ENCODE results near the gene LDLRAD4. TPM values are rescaled to one million over a fixed set of nuclear protein-coding genes. Genes with fewer than 3 reads are reported as not detected.

The LDLRAD4 gene
- total and polyA plus RNA-seq, 11 donors = 10.4 to 44.0 (median 29.6) TPM

DNA sequence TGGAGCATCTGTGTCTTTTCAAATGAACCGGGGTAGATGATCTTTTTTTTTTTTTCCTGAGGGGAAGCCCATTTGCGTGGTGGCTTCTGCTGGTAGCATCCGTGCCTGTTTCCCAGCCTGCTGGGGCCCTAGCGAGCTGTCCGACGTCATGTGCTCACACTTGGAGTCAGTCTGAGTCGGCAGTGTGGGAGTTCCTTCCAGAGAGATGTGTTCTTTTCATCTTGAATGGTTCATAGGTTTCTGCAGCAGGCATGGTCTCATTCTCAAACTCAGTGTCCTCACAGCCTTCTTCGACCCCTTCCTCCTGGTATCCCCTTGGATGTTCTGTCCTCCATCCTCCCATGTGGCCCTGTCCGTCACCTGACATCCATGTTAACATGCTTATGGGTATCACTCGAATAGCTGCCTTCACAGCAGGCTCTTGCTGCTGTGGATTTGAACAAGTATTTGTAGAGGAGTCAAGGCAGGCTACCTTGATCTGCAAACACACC is 51.0 kb downstream of the LDLRAD4 start:
- H3K9me3 ChIP-seq = no peaks in the 10 kb centered on the region
- DNase-seq (peak in 4 of 5 donors; percentile 53 to 64 (median 60)), ATAC-seq (peak in 2 of 4 donors; percentile 27 to 36)
- no peaks in the 10 kb centered on the region for H3K36me3 ChIP-seq
- H3K27me3 ChIP-seq = no peaks in the 10 kb centered on the region
- TF ChIP-seq, protein P1, sequence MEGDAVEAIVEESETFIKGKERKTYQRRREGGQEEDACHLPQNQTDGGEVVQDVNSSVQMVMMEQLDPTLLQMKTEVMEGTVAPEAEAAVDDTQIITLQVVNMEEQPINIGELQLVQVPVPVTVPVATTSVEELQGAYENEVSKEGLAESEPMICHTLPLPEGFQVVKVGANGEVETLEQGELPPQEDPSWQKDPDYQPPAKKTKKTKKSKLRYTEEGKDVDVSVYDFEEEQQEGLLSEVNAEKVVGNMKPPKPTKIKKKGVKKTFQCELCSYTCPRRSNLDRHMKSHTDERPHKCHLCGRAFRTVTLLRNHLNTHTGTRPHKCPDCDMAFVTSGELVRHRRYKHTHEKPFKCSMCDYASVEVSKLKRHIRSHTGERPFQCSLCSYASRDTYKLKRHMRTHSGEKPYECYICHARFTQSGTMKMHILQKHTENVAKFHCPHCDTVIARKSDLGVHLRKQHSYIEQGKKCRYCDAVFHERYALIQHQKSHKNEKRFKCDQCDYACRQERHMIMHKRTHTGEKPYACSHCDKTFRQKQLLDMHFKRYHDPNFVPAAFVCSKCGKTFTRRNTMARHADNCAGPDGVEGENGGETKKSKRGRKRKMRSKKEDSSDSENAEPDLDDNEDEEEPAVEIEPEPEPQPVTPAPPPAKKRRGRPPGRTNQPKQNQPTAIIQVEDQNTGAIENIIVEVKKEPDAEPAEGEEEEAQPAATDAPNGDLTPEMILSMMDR (IDR thresholded peaks at IDR 0.05) = no peak
- TF ChIP-seq POLR2A (IDR thresholded peaks at IDR 0.05) = no peak
- WGBS, 4 donors = 32 to 33% (median 32%) methylated on average over 10 of the region's 10 CpGs
- H3K4me3 ChIP-seq = no peak overlapping the region
- peak overlapping the region in 10 of 12 donors; percentile 45 to 86 (median 78) for H3K27ac ChIP-seq
- intact Hi-C loops (cut with DNase I) = loop anchor here (2.0 to 10.0 kb wide), 7 partner anchors 42 to 185 kb away; no protein-coding TSS in a partner anchor
- H3K4me1 ChIP-seq = peaks cover 8 to 97% (median 85%) of the 10 kb centered on the region in 12 donors

DNA sequence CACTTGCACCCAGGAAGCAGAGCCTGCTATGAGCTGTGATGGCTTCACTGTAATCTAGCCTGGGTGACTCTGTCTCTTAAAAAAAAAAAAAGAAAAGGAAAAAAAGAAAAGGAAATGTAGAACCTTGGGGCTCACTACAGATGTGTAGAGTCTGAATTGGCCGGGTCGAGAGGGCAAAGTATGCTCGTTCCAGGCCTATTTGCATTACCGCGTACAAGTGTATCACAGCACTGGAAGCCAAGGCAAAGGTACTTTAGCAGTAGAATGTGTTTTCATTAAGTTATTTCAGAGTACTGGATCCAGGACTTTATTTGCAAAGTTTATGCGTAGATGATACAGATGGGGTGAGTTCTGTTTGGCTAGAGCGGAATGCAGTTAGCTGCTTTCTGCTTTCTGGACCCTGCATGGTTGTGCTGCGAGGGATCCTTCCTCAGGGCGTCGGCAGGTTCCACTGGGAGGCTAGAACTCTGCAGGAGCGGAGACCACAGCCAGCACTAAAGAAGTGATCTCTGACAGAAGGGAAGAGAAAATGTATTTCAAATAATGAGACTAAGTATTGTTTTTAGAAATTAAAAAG is 51.8 kb downstream of the LDLRAD4 start:
- intact Hi-C loops (cut with DNase I) = loop anchor here in 4 of 10 donors (5.0 to 10.0 kb wide), 4 partner anchors 46 to 184 kb away; no protein-coding TSS in a partner anchor
- no peak for DNase-seq

DNA sequence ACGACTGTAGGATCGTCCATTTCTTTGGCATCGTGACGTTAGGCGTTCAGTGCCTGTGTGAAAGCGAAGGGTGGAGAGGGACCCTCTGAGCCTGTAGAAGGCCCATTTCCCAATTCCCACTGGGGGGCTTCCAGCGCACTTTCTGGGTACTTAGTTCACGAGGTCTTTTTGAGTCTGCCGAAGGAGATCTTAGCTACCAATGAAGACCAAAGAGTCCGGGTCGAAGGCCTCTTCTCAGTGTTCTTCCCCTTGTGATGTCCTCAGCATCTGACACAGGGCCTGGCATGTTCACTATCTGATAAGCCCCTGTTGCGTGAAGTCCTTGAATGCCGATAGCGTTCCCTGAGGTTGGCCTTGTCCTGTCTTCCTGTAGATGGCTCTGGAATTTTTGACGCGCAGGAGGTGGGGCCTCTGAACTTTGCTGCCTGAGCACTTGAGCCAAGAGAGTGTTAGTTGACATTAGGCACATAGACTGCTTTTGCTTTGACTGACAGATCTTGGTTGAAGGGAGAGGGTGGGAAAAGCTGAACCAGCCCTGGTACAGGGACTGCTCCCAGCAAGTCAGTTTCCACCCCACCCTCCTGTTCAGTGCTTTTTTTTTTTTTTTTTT is 52.8 kb downstream of the LDLRAD4 start:
- Histone ChIP-seq H3K36me3 (no peaks in the 10 kb centered on the region), H3K27me3 (no peaks in the 10 kb centered on the region), H3K4me3 (no peak overlapping the region), H3K9me3 (no peaks in the 10 kb centered on the region), H3K27ac (peak overlapping the region in 11 of 12 donors; percentile 23 to 84 (median 69)), H3K4me1 (peaks cover 8 to 94% (median 77%) of the 10 kb centered on the region in 12 donors)
- ATAC-seq (peak; percentile 71 to 91 (median 89)), DNase-seq (peak in 4 of 5 donors; percentile 73 to 85 (median 76))
- WGBS, 4 donors = 51 to 67% (median 61%) methylated on average over 16 of the region's 16 CpGs
- TF ChIP-seq POLR2A (IDR thresholded peaks at IDR 0.05) = no peak
- TF ChIP-seq, protein P1 (IDR thresholded peaks at IDR 0.05) = no peak
- intact Hi-C loops (cut with DNase I) = loop anchor here in 4 of 10 donors (5.0 to 10.0 kb wide), 4 partner anchors 47 to 183 kb away; no protein-coding TSS in a partner anchor

More for the DNA sequence above, 51.8 kb downstream of the LDLRAD4 start:
- Histone ChIP-seq H3K4me3 (no peak overlapping the region), H3K36me3 (no peaks in the 10 kb centered on the region), H3K4me1 (peaks cover 8 to 97% (median 82%) of the 10 kb centered on the region in 12 donors), H3K27ac (peak overlapping the region in 9 of 12 donors; percentile 25 to 86 (median 77)), H3K27me3 (no peaks in the 10 kb centered on the region), H3K9me3 (no peaks in the 10 kb centered on the region)
- no peak for ATAC-seq
- WGBS, 4 donors = 86 to 93% (median 91%) methylated on average over 11 of the region's 11 CpGs
- TF ChIP-seq POLR2A (IDR thresholded peaks at IDR 0.05) = no peak
- TF ChIP-seq, protein P1 (IDR thresholded peaks at IDR 0.05) = no peak

DNA sequence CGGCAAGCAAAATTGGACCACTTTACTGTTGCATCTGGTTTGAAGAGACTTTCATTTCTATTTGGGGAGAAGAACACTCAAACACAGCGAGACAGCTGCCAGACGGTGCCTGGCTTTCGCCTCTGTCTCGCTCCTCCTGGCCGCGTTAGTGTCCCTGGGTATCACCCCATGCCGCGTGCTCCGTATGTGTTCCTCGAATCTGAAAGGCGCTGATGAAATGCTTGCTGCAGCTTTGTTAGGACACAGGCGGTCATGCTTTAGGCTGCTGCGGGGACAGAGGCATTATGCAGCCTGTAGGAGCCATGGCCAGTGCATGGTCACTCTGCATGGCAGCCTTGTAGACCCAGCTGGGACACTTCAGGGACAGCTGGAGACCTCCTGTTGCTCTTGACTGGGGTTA is 53.9 kb downstream of the LDLRAD4 start:
- H3K27ac ChIP-seq = peak overlapping the region in 11 of 12 donors; percentile 3 to 84 (median 69)
- no peaks in the 10 kb centered on the region for H3K36me3 ChIP-seq
- WGBS, 4 donors = 50 to 81% (median 64%) methylated on average over 11 to 14 of the region's 14 CpGs
- no peaks in the 10 kb centered on the region for H3K9me3 ChIP-seq
- TF ChIP-seq POLR2A (IDR thresholded peaks at IDR 0.05) = no peak
- TF ChIP-seq, protein P1 (IDR thresholded peaks at IDR 0.05) = no peak
- peak in 3 of 5 donors; percentile 48 to 75 (median 71) for DNase-seq
- H3K4me1 ChIP-seq = peaks cover 3 to 94% (median 77%) of the 10 kb centered on the region in 12 donors
- peak; percentile 48 to 72 (median 62) for ATAC-seq
- H3K27me3 ChIP-seq = no peaks in the 10 kb centered on the region
- H3K4me3 ChIP-seq = no peak overlapping the region
- intact Hi-C loops (cut with DNase I) = loop anchor here in 4 of 10 donors (5.0 to 10.0 kb wide), 4 partner anchors 48 to 182 kb away; no protein-coding TSS in a partner anchor
